Right lobe of liver (tissue), 4 donors: ENCODE measurements around the gene BMP10.
"Not testable (repeated sequence)": the region's sequence is repeated elsewhere in the genome, so short reads cannot be mapped to it uniquely, and the experiment has no call there.

Experiments
- CTCF ChIP-seq, 4 donors: fragments of 200-600 bp in 3 of 4; fragments of 450-650 bp in 1 of 4; IDR thresholded peaks; one replicate each; pipeline versions ENCODE4 v1.5.1 to v1.8.0; 2016 to 2022; ENCODE audit warnings: antibody characterized with exemption in 4 of 4, mild to moderate bottlenecking in 2 of 4
- POLR2A ChIP-seq: fragments of 450-650 bp; IDR thresholded peaks from one replicate; pipeline ENCODE4 v1.6.1; 2017; ENCODE audit warnings: antibody characterized with exemption, mild to moderate bottlenecking
- donor health status: DM: no; HTN: no; CAD: no.
- donor health status: DM: no; HTN: no; CAD: no.
- donor health status: DM: no; HTN: yes; CAD: no.

- not testable (repeated sequence) for TF ChIP-seq CTCF (IDR thresholded peaks at IDR 0.05); POLR2A
These were observed 24.8 kb upstream of the BMP10 start for GRCh38 chr2:68895981-68896380.
